HEK293 (cell line): Measurements from ENCODE around the gene EPHB1.

Experiments
- CTCF ChIA-PET: fragments of 350-600 bp; formaldehyde crosslinking; extraction: SDS; loops from one replicate; lab custom pipeline; 2021; ENCODE audit warnings: antibody characterized with exemption; lab: Yijun Ruan, JAX
- POLR2A ChIA-PET: fragments of 300-600 bp; formaldehyde crosslinking; extraction: SDS; loops from one replicate; lab custom pipeline; 2020; ENCODE audit warnings: antibody characterized with exemption, inconsistent platforms; lab: Yijun Ruan, JAX
- H3K27ac ChIP-seq: fragments of 200-500 bp; sonication (Bioruptor generic); 2 replicates; pipeline ENCODE4 v1.5.1; 2014; ENCODE audit warnings: low read depth, low read length, control low read depth, inconsistent platforms; ENCODE audit errors: extremely low read depth
- H3K36me3 ChIP-seq, 2 experiments: fragments of 200-500 bp in 1 of 2; sonication (Bioruptor generic) in 1 of 2; 1 replicate in 1 of 2; 2 replicates in 1 of 2; pipeline ENCODE4 v1.5.1; 2014 to 2017; ENCODE audit warnings: inconsistent platforms in 2 of 2, low read length in 2 of 2; ENCODE audit not compliant: control insufficient read depth in 2 of 2, insufficient read depth in 1 of 2
- H3K4me1 ChIP-seq: fragments of 200-500 bp; sonication (Bioruptor generic); 2 replicates; pipeline ENCODE4 v1.5.1; 2014; ENCODE audit warnings: mild to moderate bottlenecking, low read length, inconsistent platforms; ENCODE audit not compliant: control insufficient read depth, insufficient read depth
- H3K4me3 ChIP-seq: 2 replicates; pipeline ENCODE4 v1.5.1; 2011; ENCODE audit warnings: low read depth, mild to moderate bottlenecking, control low read depth, low read length, moderate library complexity
- H3K9me3 ChIP-seq: fragments of 200-500 bp; sonication (Bioruptor generic); 2 replicates; pipeline ENCODE4 v1.5.1; 2014; ENCODE audit warnings: low read depth, low read length, inconsistent platforms; ENCODE audit not compliant: control insufficient read depth, insufficient read depth
- BCL11B ChIP-seq: fragments of 450-650 bp; formaldehyde crosslinking; IDR thresholded peaks from 2 replicates; pipeline ENCODE4 v1.5.1; 2016; ENCODE audit warnings: low read depth, missing biosample characterization, missing genetic modification characterization
- GLI4 ChIP-seq: fragments of 450-650 bp; formaldehyde crosslinking; IDR thresholded peaks from 2 replicates; pipeline ENCODE4 v1.5.1; 2016; ENCODE audit warnings: missing biosample characterization, missing genetic modification characterization
- HIC1 ChIP-seq: fragments of 450-650 bp; formaldehyde crosslinking; IDR thresholded peaks from 2 replicates; pipeline ENCODE4 v1.5.1; 2016; ENCODE audit warnings: missing biosample characterization, missing genetic modification characterization
- KLF1 ChIP-seq: fragments of 450-650 bp; formaldehyde crosslinking; IDR thresholded peaks from 2 replicates; pipeline ENCODE4 v1.5.1; 2016; ENCODE audit warnings: missing biosample characterization, missing genetic modification characterization
- MZF1 ChIP-seq: fragments of 450-650 bp; formaldehyde crosslinking; IDR thresholded peaks from 2 replicates; pipeline ENCODE4 v1.5.1; 2017; ENCODE audit warnings: missing biosample characterization, missing genetic modification characterization, borderline replicate concordance
- PRDM2 ChIP-seq: fragments of 450-650 bp; formaldehyde crosslinking; IDR thresholded peaks from 2 replicates; pipeline ENCODE4 v1.5.1; 2016; ENCODE audit warnings: missing biosample characterization, missing genetic modification characterization, borderline replicate concordance
- SP7 ChIP-seq: fragments of 450-650 bp; formaldehyde crosslinking; IDR thresholded peaks from 2 replicates; pipeline ENCODE4 v1.5.1; 2016; ENCODE audit warnings: missing biosample characterization, missing genetic modification characterization
- ZBTB7A ChIP-seq: fragments of 450-650 bp; formaldehyde crosslinking; IDR thresholded peaks from 2 replicates; pipeline ENCODE4 v1.5.1; 2016; ENCODE audit warnings: low read depth, missing biosample characterization, missing genetic modification characterization
- ZNF114 ChIP-seq: fragments of 450-650 bp; formaldehyde crosslinking; IDR thresholded peaks from 2 replicates; pipeline ENCODE4 v1.5.0; 2017; ENCODE audit warnings: missing biosample characterization, missing genetic modification characterization
- ZNF148 ChIP-seq: fragments of 450-650 bp; formaldehyde crosslinking; IDR thresholded peaks from 2 replicates; pipeline ENCODE4 v1.5.0; 2017; ENCODE audit warnings: missing biosample characterization, missing genetic modification characterization, borderline replicate concordance
- ZNF155 ChIP-seq: fragments of 450-650 bp; formaldehyde crosslinking; IDR thresholded peaks from 2 replicates; pipeline ENCODE4 v1.5.1; 2016; ENCODE audit warnings: missing biosample characterization, missing genetic modification characterization
- ZNF223 ChIP-seq: fragments of 450-650 bp; formaldehyde crosslinking; IDR thresholded peaks from 2 replicates; pipeline ENCODE4 v1.5.1; 2016; ENCODE audit warnings: missing biosample characterization, missing genetic modification characterization
- ZNF350 ChIP-seq: fragments of 450-650 bp; formaldehyde crosslinking; IDR thresholded peaks from 2 replicates; pipeline ENCODE4 v1.5.0; 2017; ENCODE audit warnings: missing biosample characterization, mild to moderate bottlenecking, missing genetic modification characterization
- ZNF354C ChIP-seq: fragments of 450-650 bp; formaldehyde crosslinking; IDR thresholded peaks from 2 replicates; pipeline ENCODE4 v1.5.1; 2016; ENCODE audit warnings: missing biosample characterization, missing genetic modification characterization, low read depth, borderline replicate concordance
- ZNF391 ChIP-seq: fragments of 450-650 bp; formaldehyde crosslinking; IDR thresholded peaks from 2 replicates; pipeline ENCODE4 v1.5.1; 2016; ENCODE audit warnings: low read depth, missing biosample characterization, missing genetic modification characterization, borderline replicate concordance
- ZNF513 ChIP-seq: fragments of 450-650 bp; IDR thresholded peaks from 2 replicates; pipeline ENCODE4 v1.5.1; 2018; ENCODE audit warnings: missing biosample characterization, missing genetic modification characterization
- ZNF596 ChIP-seq: fragments of 450-650 bp; IDR thresholded peaks from 2 replicates; pipeline ENCODE4 v1.5.0; 2018; ENCODE audit warnings: missing biosample characterization, mild to moderate bottlenecking, missing genetic modification characterization, moderate library complexity
- ZSCAN23 ChIP-seq: fragments of 450-650 bp; formaldehyde crosslinking; IDR thresholded peaks from 2 replicates; pipeline ENCODE4 v1.5.1; 2016; ENCODE audit warnings: missing biosample characterization, missing genetic modification characterization
- ZSCAN30 ChIP-seq: fragments of 450-650 bp; IDR thresholded peaks from 2 replicates; pipeline ENCODE4 v1.5.1; 2018; ENCODE audit warnings: missing biosample characterization, mild to moderate bottlenecking, missing genetic modification characterization, moderate library complexity

Gene EPHB1

GRCh38 chr3:134847349-134847748 lies 52.3 kb downstream of the EPHB1 start:
- Histone ChIP-seq H3K27ac (no peak overlapping the region), H3K36me3 (no peaks in the 10 kb centered on the region), H3K9me3 (no peaks in the 10 kb centered on the region), H3K4me1 (no peaks in the 10 kb centered on the region), H3K4me3 (no peak overlapping the region)
- POLR2A ChIA-PET: no interaction called here
- no peak for TF ChIP-seq ZSCAN23
- TF ChIP-seq BCL11B (tag by site-specific recombination): no peak
- no peak for TF ChIP-seq ZNF354C
- TF ChIP-seq ZNF223: no peak
- TF ChIP-seq ZNF513 (tag by site-specific recombination): no peak
- CTCF ChIA-PET: interaction anchor here (0.6 kb wide), 1 partner anchor 17 kb away, joined by 3 read pairs; no protein-coding TSS in a partner anchor

GRCh38 chr3:134849561-134849960 lies 54.5 kb downstream of the EPHB1 start:
- no peaks in the 10 kb centered on the region for H3K4me1 ChIP-seq
- TF ChIP-seq PRDM2 (tag by site-specific recombination) (no peak), ZBTB7A (no peak), MZF1 (tag by site-specific recombination) (no peak), ZNF350 (no peak), GLI4 (tag by site-specific recombination) (no peak), ZNF391 (tag by site-specific recombination) (no peak), KLF1 (no peak), ZNF148 (tag by site-specific recombination) (no peak), ZNF114 (tag by site-specific recombination) (no peak), ZNF155 (tag by site-specific recombination) (no peak), ZSCAN30 (no peak), SP7 (tag by site-specific recombination) (no peak), HIC1 (tag by site-specific recombination) (no peak), ZNF596 (tag by site-specific recombination) (no peak)

More at GRCh38 chr3:134849561-134849960, 54.5 kb downstream of the EPHB1 start:
- ChIA-PET POLR2A (no interaction called here), CTCF (interaction anchor here (1.1 kb wide), 1 partner anchor 9 kb away, joined by 3 read pairs; no protein-coding TSS in a partner anchor)
- H3K27ac ChIP-seq: no peak overlapping the region
- no peak overlapping the region for H3K4me3 ChIP-seq
- H3K9me3 ChIP-seq: no peaks in the 10 kb centered on the region
- H3K36me3 ChIP-seq: no peaks in the 10 kb centered on the region
